GM19193 (cell line): ENCODE results near the gene GDPD3.

Experiments used
- POLR2A ChIP-seq: IDR thresholded peaks from 4 replicates; pipeline ENCODE4 v1.6.1; 2011; ENCODE audit not compliant: insufficient read depth, insufficient read length; ENCODE audit errors: extremely low read depth

Gene GDPD3

DNA sequence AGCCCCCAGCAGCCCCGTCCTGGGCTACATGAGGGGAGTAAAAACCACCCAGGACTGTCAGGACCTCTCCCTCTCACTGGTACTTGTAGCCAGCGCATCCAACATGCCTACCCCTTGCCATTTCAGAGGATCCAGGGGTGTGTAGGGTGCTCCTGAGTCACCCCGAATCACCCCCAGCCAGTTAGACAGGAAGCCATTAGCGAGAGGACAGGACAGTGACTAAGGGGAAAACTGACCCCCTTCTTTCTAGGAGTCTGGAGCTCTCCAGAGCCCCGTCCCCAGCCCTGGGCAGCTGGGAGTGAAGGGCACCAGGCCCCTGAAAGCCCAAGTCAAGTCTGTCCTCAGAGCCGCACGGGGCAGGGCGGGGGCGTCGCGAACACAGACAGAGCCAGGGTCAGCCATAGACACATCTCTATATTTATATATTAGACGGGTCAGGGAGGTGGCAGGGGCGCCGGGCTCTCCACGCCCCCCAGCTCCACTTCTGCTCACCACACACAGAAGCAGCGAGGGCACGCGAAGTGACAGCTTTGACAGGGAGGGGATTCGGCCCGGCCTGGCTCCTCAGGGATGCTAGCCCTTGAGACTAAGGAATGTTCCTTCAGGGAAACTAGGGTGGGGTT is 485 bp upstream of the GDPD3 start:
- TF ChIP-seq POLR2A = no peak

DNA sequence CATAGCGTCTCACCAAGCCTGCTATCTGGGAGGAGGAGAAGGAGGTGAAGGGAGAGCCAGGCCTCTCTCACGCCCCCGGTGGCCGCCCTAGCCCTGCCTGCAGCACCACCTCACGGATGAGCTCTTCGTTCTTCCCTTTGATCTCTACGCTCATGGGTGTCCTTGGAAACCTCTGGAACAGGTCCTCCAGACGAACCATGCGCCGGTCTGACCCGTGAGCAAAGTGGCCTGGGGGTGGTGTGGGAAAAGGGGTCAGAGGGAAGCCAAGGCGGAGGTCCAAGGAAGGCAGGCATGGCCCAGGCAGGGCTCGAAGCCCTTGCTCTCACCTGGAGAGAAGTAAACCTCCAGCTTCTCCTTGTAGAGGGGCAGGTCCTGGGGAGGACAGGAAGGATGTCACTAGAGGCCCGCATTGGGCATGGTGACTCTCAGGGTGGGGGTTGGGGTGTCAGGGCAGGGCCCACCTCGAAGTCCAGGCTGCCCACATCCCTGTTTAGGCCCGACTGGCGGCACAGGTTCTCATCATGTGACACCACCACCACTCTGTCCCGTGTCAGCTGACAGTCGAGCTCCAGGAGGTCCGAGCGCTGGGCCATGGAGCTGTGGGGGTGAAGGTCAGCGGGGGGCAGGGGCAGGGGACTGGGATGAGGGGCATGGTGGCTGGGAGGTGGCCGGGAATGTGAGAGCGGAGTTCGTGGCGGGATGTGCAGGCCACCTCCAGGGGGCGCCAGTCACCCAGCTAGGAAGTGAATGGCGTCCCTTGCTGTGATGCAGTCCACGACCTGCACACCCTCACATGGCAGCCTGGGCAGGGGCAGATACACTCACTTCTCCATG is 923 bp downstream of the GDPD3 start:
- no peak for TF ChIP-seq POLR2A

DNA sequence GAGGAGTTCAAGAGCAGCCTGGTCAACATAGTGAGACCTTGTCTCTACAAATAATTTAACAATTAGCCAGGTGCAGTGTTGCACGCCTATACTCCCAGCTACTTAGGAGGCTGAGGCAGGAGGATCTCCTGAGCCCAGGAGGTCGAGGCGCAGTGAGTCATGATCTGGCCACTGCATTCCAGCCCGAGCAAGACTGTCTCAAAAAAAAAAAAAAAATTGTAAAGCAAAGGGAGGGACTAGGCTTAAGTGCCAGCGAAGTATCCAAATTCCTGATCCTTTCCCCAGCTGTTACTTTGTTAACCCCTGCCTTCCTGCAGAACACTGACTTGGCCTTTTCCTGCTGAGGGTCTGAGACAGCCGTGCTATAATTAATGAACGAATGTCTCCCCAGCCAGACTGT is 2.7 kb downstream of the GDPD3 start:
- no peak for TF ChIP-seq POLR2A

DNA sequence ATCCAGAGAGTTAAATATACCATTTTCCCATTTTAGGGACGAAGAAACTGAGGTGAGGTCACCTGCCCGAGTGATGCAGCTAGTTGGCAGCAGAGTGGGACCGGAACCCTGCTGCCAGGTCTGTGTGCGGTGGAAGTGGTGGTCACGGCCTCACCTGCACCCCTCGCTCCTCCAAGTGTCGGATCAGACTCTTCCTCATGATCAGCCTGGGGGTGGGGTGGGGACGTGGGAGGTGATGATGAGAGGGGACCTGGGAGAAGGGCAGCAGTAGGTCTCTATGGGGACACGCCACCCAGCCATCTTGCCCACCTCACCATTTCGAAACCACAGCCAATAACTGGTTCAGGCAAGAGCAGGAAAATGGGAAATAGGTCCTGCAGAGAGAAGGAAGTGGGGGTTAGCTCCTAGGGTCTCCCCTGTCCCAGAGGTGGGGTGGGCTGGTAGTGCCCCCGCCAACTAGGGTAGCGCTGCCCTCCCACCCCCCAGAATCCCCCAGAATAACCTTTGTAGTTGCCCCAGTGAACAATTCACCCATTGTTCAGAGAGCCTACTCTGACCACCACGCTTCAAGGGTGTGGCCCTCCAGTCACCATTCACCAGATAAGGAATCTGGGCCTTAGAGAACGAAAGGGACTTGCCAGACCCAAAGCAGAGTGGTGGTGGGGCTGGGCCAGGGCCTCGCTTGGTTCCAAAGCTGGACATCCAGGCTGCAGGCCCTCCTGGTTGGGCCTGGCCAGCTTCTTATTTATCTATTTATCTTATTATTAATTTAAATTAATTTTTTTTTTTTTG is 5.1 kb downstream of the GDPD3 start:
- TF ChIP-seq POLR2A = no peak

DNA sequence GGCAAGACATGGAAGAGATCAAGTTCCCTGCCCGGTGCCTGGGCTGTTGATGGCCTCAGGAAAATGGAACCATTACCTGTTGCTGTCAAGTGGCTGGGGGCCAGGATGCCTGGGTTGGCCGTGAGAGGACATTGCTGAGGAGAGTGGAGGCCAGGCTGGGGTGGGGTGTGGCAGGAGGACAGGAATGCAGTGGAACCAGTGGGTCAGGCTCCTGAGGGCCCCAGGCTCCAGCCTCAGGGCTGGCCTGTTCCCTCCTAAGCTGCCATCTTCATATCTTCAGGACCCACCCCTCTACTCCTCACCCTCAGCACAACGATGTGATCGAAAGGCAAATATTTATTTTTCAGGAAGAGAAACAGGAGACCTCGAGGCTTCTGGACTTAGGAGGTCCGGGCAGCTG is 8.8 kb downstream of the GDPD3 start:
- no peak for TF ChIP-seq POLR2A

DNA sequence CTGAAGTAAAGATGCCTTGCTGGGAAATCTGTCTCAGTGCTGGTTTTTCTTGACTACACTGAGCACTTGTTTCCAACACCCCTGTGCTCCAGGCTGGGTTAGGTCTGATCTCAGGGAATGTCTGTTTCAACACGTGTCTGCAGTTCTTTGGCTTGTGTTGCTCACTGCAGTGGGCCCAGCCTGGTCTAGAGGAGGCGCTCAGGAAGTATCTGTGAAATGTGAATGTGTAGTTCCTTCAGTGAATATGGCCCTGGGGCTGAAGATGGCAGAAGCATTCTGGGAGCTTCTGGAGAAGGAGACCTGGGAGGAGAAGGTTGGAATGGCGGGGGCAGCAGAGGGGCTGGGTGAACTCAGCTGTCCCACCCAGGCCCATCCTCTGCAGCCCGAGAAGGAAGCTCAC is 9.2 kb downstream of the GDPD3 start:
- TF ChIP-seq POLR2A = no peak

DNA sequence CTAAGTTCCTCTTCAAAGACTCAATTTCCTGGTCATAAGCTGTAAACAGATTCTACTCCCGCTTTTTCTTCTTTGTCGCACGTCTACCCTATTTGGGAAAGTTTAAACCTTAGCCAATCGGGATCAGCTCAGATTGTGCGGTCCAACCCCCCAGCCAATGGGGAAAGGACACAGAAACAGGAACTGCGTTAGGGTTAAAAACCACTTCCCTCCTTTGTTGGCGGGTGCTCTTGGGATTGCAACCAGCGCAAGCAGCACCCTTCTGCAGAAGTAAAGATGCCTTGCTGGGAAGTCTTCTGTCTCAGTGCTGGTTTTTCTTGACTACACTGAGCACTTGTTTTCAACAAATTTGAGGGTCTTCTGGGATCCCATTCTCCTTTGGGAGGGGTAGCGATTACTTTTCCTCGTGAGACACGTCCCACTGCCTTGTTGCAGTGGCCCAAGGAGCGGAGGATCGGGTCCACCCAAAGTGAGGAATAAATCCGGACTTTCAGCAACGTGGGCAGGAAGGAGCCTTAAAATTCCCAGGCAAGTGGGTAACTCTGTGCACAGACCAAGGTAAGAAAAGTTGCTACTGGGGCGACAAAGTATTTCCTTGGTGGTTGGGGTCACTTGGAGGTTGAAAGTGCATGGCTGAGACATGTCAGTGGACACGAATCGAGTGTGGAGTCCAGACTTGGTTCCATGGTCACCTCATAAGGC is 16.3 kb downstream of the GDPD3 start:
- no peak for TF ChIP-seq POLR2A

DNA sequence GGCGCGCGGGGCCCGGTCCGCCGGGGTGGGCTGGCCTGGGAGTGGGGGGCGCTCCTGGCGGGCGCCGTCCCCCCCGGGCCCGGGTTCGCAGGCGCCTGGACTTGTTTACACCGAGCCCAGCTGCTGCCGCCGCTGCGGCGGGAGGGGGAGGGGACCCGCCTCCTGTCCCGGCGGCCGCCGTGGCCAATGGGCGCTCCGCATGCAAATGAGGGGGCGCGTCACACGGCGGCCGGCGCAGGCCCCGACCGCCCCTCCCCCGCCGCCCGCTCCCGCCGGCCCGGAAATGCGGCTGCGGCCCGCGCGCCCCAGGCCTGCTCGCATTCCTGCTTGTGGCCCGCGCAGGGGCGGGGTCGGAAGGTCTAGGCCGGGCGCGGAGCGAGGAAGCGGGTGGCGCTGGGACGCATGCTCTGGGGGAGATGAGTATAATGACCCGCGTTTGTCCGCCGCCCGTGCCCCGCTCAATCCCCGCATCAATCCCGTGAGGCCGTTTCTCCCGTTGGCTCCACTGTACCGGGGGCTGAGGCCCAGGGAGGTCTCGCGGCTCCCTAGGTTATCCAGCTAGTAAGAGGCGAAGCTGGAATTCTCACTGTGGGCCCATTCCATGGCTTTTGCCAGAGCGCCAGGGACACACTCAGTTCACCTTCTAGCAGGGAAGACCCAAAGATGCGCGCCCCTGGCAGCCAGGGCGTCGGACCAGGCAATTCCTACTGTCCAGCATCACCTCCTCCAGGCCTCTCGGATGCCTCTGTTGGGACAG is 17.1 kb downstream of the GDPD3 start, which contains the start of gene YPEL3:
YPEL3 (minus strand) TSS at position 109 of the 757 bp plus-strand sequence. CDS start 731 bp downstream, outside the sequence.
- peak; percentile 68 for TF ChIP-seq POLR2A

DNA sequence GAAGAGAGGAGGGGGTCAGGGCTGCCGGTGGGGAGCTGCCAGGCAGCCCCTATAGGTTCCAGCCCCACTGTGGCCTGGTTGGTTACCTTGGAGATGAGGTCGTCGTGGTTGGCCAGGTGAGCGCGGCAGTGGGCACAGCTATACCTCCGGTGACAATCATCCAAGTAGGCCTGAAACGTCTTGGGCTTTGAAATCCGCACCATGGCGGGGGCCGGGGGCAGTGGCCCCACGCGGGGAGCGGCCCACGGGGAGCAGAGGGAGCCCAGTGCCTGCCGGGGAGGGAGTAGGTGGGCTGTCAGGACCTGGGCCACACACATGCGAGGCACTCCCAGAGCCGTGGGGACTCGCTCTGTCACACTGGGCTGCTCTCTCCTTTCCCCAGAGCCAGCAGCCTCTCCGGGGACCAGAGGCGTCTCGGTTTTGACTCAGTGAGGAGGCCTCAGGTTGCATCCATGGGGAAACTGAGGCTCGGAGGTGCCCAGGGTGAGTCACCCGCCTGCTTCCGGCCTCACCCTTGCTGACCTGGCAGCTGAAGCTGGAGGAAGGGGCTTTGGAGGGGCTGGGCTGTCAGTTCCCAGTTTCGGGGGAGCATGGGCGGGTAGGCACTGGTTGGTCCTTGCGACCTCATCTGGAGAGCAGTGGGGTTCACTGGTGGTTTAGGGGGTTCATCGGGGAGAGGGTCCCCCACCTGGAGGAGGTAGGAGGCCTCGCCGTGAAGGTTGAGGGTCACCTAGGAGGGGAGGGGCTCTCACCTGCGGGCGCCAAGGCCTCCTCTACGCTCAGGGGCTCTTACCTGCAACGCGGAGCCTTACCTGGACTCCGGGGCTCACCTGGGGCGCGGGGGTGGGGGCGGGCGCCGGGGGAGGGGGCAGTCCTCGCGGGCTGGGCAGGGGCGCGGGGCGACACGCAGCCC is 17.9 kb downstream of the GDPD3 start:
- no peak for TF ChIP-seq POLR2A

DNA sequence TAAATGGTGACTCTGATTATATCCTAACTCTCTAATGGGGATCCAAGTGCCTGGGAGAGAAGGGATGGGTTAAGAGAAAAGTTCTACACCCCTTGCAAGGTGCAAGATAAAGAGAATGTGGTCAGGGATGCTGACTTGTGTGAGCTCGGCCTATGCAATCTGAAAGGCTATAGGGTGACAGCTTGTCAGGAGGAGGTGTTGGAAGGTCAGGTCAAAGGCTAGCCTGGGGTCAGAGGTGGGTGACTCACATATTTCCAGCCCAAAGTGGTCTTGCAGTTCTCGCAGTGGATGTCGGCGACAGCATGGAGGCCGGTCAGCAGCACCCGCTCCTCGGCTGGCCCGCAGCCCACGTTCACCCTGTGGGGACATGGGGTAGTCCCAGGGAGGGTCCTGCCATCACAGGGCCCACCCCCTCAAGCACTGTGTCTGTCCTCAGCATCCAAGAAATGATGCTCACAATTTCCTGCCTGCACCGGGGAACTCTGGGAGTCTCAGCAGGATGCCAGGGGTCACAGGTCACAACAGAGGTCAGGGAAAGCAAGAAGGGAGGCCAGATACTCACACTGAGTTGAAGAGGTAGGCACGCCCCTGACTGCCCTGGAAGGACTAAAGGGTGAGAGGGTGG is 18.7 kb downstream of the GDPD3 start:
- no peak for TF ChIP-seq POLR2A

DNA sequence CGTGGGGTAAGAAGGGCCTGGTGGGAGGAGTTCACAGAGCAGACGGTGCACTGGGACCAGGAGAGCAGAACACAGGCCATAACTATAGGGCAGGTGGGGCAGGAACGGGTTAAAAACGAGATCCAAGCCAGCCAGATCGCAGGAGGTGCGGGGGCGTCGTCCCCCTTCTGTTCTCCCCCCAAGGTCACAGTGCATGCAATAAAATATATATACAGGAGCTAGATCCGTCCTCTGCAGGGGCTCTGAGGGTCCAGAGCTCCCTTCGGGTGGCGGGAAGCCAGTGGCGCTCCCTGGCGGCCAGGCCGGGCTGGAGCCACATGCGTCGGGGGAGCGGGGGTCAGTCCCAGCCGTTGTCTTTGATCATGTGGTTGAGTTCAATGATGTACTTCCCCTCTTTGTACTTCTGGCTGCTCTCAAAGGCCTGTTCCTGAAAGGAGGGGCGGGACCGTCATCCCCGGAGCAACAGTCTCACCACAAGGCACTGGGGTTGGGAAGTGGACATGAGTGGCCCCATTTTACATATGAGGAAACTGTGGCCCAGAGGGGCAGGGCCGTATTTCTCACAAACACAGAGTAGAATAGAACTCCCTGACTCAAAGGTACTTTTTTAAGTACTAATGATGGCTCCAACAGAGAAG is 20.8 kb downstream of the GDPD3 start:
- no peak for TF ChIP-seq POLR2A
